ENCODE data around the gene HIKESHI.

The HIKESHI gene

GRCh38 chr11:86374586-86374985 is 72.5 kb downstream of the HIKESHI start, which contains the start of gene CCDC81:
Gene CCDC81 (plus strand): TSS chr11:86374887. CDS start chr11:86375164, 277 bp downstream.
- peaks cover 6% of the 10 kb centered on the region for H3K4me1 ChIP-seq (ENCODE audit: control insufficient read depth, insufficient read depth, low read length, unreplicated experiment)
- H3K27ac ChIP-seq (ENCODE audit: low read depth, low read length), result no peak within 1 kb of the TSS
- no peak within 1 kb of the TSS for H2AFZ ChIP-seq (ENCODE audit: low read length, unreplicated experiment)
- H3K79me2 ChIP-seq (ENCODE audit: control insufficient read depth, insufficient read depth, low read length, unreplicated experiment), result no peaks in the 10 kb centered on the region
- no peaks in the 10 kb centered on the region for H3K36me3 ChIP-seq (ENCODE audit: insufficient read depth, low read length)
- peak within 1 kb of the TSS; percentile 6; the same call in 1 of the 2 replicates for H3K4me3 ChIP-seq (ENCODE audit: low read depth, low read length)
- H3K27me3 ChIP-seq (ENCODE audit: insufficient read depth, low read length), result no peaks in the 10 kb centered on the region

- H3K4me1 ChIP-seq (ENCODE audit: control insufficient read depth, insufficient read depth, low read length, unreplicated experiment), result no peaks in the 10 kb centered on the region
- no peak overlapping the region for H3K4me3 ChIP-seq (ENCODE audit: low read depth, low read length)
- H3K79me2 ChIP-seq (ENCODE audit: control insufficient read depth, insufficient read depth, low read length, unreplicated experiment), result no peaks in the 10 kb centered on the region
- no peaks in the 10 kb centered on the region for H3K27me3 ChIP-seq (ENCODE audit: insufficient read depth, low read length)
- H2AFZ ChIP-seq (ENCODE audit: low read length, unreplicated experiment), result no peak overlapping the region
- no peak overlapping the region for H3K27ac ChIP-seq (ENCODE audit: low read depth, low read length)
- no peaks in the 10 kb centered on the region for H3K36me3 ChIP-seq (ENCODE audit: insufficient read depth, low read length)
These were observed 75.9 kb downstream of the HIKESHI start for GRCh38 chr11:86377972-86378371.

- H3K27me3 ChIP-seq (ENCODE audit: insufficient read depth, low read length), result no peaks in the 10 kb centered on the region
- H3K4me3 ChIP-seq (ENCODE audit: low read depth, low read length), result no peak overlapping the region
- no peak overlapping the region for H2AFZ ChIP-seq (ENCODE audit: low read length, unreplicated experiment)
These were observed 78.4 kb downstream of the HIKESHI start for GRCh38 chr11:86380295-86381059.

GRCh38 chr11:86383041-86383955 is 81.3 kb downstream of the HIKESHI start:
- H3K4me3 ChIP-seq (ENCODE audit: low read depth, low read length), result no peak overlapping the region
- H3K27me3 ChIP-seq (ENCODE audit: insufficient read depth, low read length), result no peaks in the 10 kb centered on the region
- H3K4me1 ChIP-seq (ENCODE audit: control insufficient read depth, insufficient read depth, low read length, unreplicated experiment), result peaks cover 5% of the 10 kb centered on the region
- H3K27ac ChIP-seq (ENCODE audit: low read depth, low read length), result no peak overlapping the region
- no peak overlapping the region for H2AFZ ChIP-seq (ENCODE audit: low read length, unreplicated experiment)
- no peaks in the 10 kb centered on the region for H3K36me3 ChIP-seq (ENCODE audit: insufficient read depth, low read length)
- no peaks in the 10 kb centered on the region for H3K79me2 ChIP-seq (ENCODE audit: control insufficient read depth, insufficient read depth, low read length, unreplicated experiment)

More at GRCh38 chr11:86380295-86381059, 78.4 kb downstream of the HIKESHI start:
- Histone ChIP-seq H3K27ac (ENCODE audit: low read depth, low read length) (no peak overlapping the region), H3K79me2 (ENCODE audit: control insufficient read depth, insufficient read depth, low read length, unreplicated experiment) (no peaks in the 10 kb centered on the region), H3K4me1 (ENCODE audit: control insufficient read depth, insufficient read depth, low read length, unreplicated experiment) (no peaks in the 10 kb centered on the region), H3K36me3 (ENCODE audit: insufficient read depth, low read length) (no peaks in the 10 kb centered on the region)

GRCh38 chr11:86386283-86386682 is 84.2 kb downstream of the HIKESHI start:
- Histone ChIP-seq H3K4me3 (ENCODE audit: low read depth, low read length) (no peak overlapping the region), H3K79me2 (ENCODE audit: control insufficient read depth, insufficient read depth, low read length, unreplicated experiment) (no peaks in the 10 kb centered on the region), H2AFZ (ENCODE audit: low read length, unreplicated experiment) (no peak overlapping the region), H3K27me3 (ENCODE audit: insufficient read depth, low read length) (no peaks in the 10 kb centered on the region), H3K4me1 (ENCODE audit: control insufficient read depth, insufficient read depth, low read length, unreplicated experiment) (peaks cover 5% of the 10 kb centered on the region), H3K27ac (ENCODE audit: low read depth, low read length) (no peak overlapping the region), H3K36me3 (ENCODE audit: insufficient read depth, low read length) (no peaks in the 10 kb centered on the region)

GRCh38 chr11:86386746-86387145 is 84.7 kb downstream of the HIKESHI start:
- no peaks in the 10 kb centered on the region for H3K79me2 ChIP-seq (ENCODE audit: control insufficient read depth, insufficient read depth, low read length, unreplicated experiment)
- H2AFZ ChIP-seq (ENCODE audit: low read length, unreplicated experiment), result peak overlapping the region; percentile 87
- H3K27me3 ChIP-seq (ENCODE audit: insufficient read depth, low read length), result no peaks in the 10 kb centered on the region
- no peaks in the 10 kb centered on the region for H3K36me3 ChIP-seq (ENCODE audit: insufficient read depth, low read length)
- H3K4me1 ChIP-seq (ENCODE audit: control insufficient read depth, insufficient read depth, low read length, unreplicated experiment), result peaks cover 5% of the 10 kb centered on the region
- H3K4me3 ChIP-seq (ENCODE audit: low read depth, low read length), result no peak overlapping the region
- H3K27ac ChIP-seq (ENCODE audit: low read depth, low read length), result no peak overlapping the region

GRCh38 chr11:86388198-86388597 is 86.2 kb downstream of the HIKESHI start:
- peaks cover 5% of the 10 kb centered on the region for H3K4me1 ChIP-seq (ENCODE audit: control insufficient read depth, insufficient read depth, low read length, unreplicated experiment)
- no peak overlapping the region for H3K4me3 ChIP-seq (ENCODE audit: low read depth, low read length)
- H3K27me3 ChIP-seq (ENCODE audit: insufficient read depth, low read length), result no peaks in the 10 kb centered on the region
- H3K36me3 ChIP-seq (ENCODE audit: insufficient read depth, low read length), result no peaks in the 10 kb centered on the region
- no peaks in the 10 kb centered on the region for H3K79me2 ChIP-seq (ENCODE audit: control insufficient read depth, insufficient read depth, low read length, unreplicated experiment)
- H2AFZ ChIP-seq (ENCODE audit: low read length, unreplicated experiment), result no peak overlapping the region
- no peak overlapping the region for H3K27ac ChIP-seq (ENCODE audit: low read depth, low read length)

GRCh38 chr11:86390487-86390886 is 88.4 kb downstream of the HIKESHI start:
- H3K36me3 ChIP-seq (ENCODE audit: insufficient read depth, low read length), result no peaks in the 10 kb centered on the region

GRCh38 chr11:86395061-86395551 is 93.1 kb downstream of the HIKESHI start:
- no peak overlapping the region for H3K27ac ChIP-seq (ENCODE audit: low read depth, low read length)
- no peak overlapping the region for H3K4me3 ChIP-seq (ENCODE audit: low read depth, low read length)
- H2AFZ ChIP-seq (ENCODE audit: low read length, unreplicated experiment), result peak overlapping the region; percentile 6
- H3K79me2 ChIP-seq (ENCODE audit: control insufficient read depth, insufficient read depth, low read length, unreplicated experiment), result no peaks in the 10 kb centered on the region
- H3K27me3 ChIP-seq (ENCODE audit: insufficient read depth, low read length), result no peaks in the 10 kb centered on the region
- H3K36me3 ChIP-seq (ENCODE audit: insufficient read depth, low read length), result no peaks in the 10 kb centered on the region
- H3K4me1 ChIP-seq (ENCODE audit: control insufficient read depth, insufficient read depth, low read length, unreplicated experiment), result peaks cover 17% of the 10 kb centered on the region

More at GRCh38 chr11:86390487-86390886, 88.4 kb downstream of the HIKESHI start:
- no peaks in the 10 kb centered on the region for H3K79me2 ChIP-seq (ENCODE audit: control insufficient read depth, insufficient read depth, low read length, unreplicated experiment)
- no peaks in the 10 kb centered on the region for H3K27me3 ChIP-seq (ENCODE audit: insufficient read depth, low read length)
- H3K4me3 ChIP-seq (ENCODE audit: low read depth, low read length), result no peak overlapping the region
- no peak overlapping the region for H3K27ac ChIP-seq (ENCODE audit: low read depth, low read length)
- no peak overlapping the region for H2AFZ ChIP-seq (ENCODE audit: low read length, unreplicated experiment)
- H3K4me1 ChIP-seq (ENCODE audit: control insufficient read depth, insufficient read depth, low read length, unreplicated experiment), result peaks cover 5% of the 10 kb centered on the region

Measured in ACC112 (cell line).